ENCODE data around the gene TRANK1.
"Not testable (repeated sequence)": the region's sequence is repeated elsewhere in the genome, so short reads cannot be mapped to it uniquely, and the experiment has no call there.

The TRANK1 gene

GRCh38 chr3:36919439-36920160 is 25.3 kb downstream of the TRANK1 start:
- DNase-seq (ENCODE audit: low read depth in 2 of 2), result no peak

GRCh38 chr3:36918050-36918449 is 26.8 kb downstream of the TRANK1 start:
- DNase-seq (ENCODE audit: low read depth in 2 of 2), result no peak

- no peak for DNase-seq (ENCODE audit: low read depth in 2 of 2)
Measured at GRCh38 chr3:36911990-36912804, 32.7 kb downstream of the TRANK1 start.

GRCh38 chr3:36909666-36910065 is 35.2 kb downstream of the TRANK1 start:
- no peak for DNase-seq (ENCODE audit: low read depth in 2 of 2)

- no peak for DNase-seq (ENCODE audit: low read depth in 2 of 2)
Measured at GRCh38 chr3:36909181-36909580, 35.7 kb downstream of the TRANK1 start.

GRCh38 chr3:36908647-36909180 is 36.1 kb downstream of the TRANK1 start:
- no peak for DNase-seq (ENCODE audit: low read depth in 2 of 2)

- DNase-seq (ENCODE audit: low read depth in 2 of 2), result peak; percentile 39 to 45
Measured at GRCh38 chr3:36907911-36908646, 36.8 kb downstream of the TRANK1 start.

- DNase-seq (ENCODE audit: low read depth in 2 of 2), result no peak
Measured at GRCh38 chr3:36906504-36907149, 38.2 kb downstream of the TRANK1 start.

GRCh38 chr3:36905545-36905944 is 39.3 kb downstream of the TRANK1 start:
- no peak for DNase-seq (ENCODE audit: low read depth in 2 of 2)

GRCh38 chr3:36904641-36905040 is 40.2 kb downstream of the TRANK1 start:
- no peak for DNase-seq (ENCODE audit: low read depth in 2 of 2)

- not testable (repeated sequence) for DNase-seq (ENCODE audit: low read depth in 2 of 2)
Measured at GRCh38 chr3:36904065-36904464, 40.8 kb downstream of the TRANK1 start.

- DNase-seq (ENCODE audit: low read depth in 2 of 2), result no peak
Measured at GRCh38 chr3:36903119-36903882, 41.6 kb downstream of the TRANK1 start.

- DNase-seq (ENCODE audit: low read depth in 2 of 2), result no peak
Measured at GRCh38 chr3:36901588-36901987, 43.3 kb downstream of the TRANK1 start.

- DNase-seq (ENCODE audit: low read depth in 2 of 2), result no peak
Measured at GRCh38 chr3:36900474-36901443, 44.1 kb downstream of the TRANK1 start.

GRCh38 chr3:36895496-36896409 is 49.1 kb downstream of the TRANK1 start:
- no peak for DNase-seq (ENCODE audit: low read depth in 2 of 2)

- no peak for DNase-seq (ENCODE audit: low read depth in 2 of 2)
Measured at GRCh38 chr3:36894914-36895313, 49.9 kb downstream of the TRANK1 start.

GRCh38 chr3:36893826-36894225 is 51.0 kb downstream of the TRANK1 start:
- DNase-seq (ENCODE audit: low read depth in 2 of 2), result no peak

GRCh38 chr3:36893137-36893557 is 51.7 kb downstream of the TRANK1 start:
- DNase-seq (ENCODE audit: low read depth in 2 of 2), result no peak

Data from stimulated activated CD8-positive, alpha-beta memory T cell treated with anti-CD3 and anti-CD28 coated beads, Interleukin-15, amount 100 ng/mL, for 48 hours (primary cell).